Measurements from ENCODE around the gene CADPS2. TPM values are rescaled to one million over a fixed set of nuclear protein-coding genes. Genes with fewer than 3 reads are reported as not detected.

The CADPS2 gene
- total and polyA plus RNA-seq, 2 of the 8 experiments (the other 6 are each of a cell fraction or from before 2014, with no cell fraction given): 8.9 to 22.3 TPM

DNA sequence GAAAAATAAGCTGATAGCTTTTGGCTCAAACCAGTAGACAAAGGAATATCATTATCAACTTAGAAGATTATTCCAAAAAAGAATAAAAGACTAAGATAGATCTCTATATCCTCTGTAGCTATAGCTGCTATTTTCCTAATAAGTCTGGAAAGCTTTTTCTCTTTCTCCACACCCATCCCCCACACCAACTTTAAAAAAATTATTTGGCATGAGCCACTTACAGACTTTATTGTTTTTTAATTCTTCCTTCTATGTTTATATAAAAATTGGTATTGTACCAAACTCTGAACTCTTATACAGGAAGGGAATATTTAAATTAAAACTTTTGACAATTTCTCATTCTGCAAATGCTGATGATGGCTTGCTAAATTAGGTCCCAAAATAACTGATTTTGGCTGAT lies 330.0 kb downstream of the CADPS2 start:
- H2BK120ac ChIP-seq (replicated peaks; ENCODE audit: low read depth, low read length): no peak overlapping the region
- no peak overlapping the region for H2BK12ac ChIP-seq (ENCODE audit: low read depth, low read length)
- H3K79me1 ChIP-seq (ENCODE audit: low read depth, low read length): no peaks in the 10 kb centered on the region
- no peak overlapping the region for H3K14ac ChIP-seq (ENCODE audit: insufficient read length)
- no peak overlapping the region for H3K4me3 ChIP-seq (ENCODE audit: extremely low read depth in 1 of 4, insufficient read depth in 2 of 4, low read depth in 3 of 4, low read length in 4 of 4)
- no peak overlapping the region for H3K4me2 ChIP-seq (ENCODE audit: insufficient read depth in 1 of 2, low read depth in 2 of 2, low read length in 2 of 2)
- H2AFZ ChIP-seq (ENCODE audit: low read length): no peak overlapping the region
- no peak overlapping the region for H2BK20ac ChIP-seq (ENCODE audit: low read length)
- H2BK15ac ChIP-seq (ENCODE audit: low read length): no peak overlapping the region
- no peaks in the 10 kb centered on the region for H3K79me2 ChIP-seq (ENCODE audit: control insufficient read depth in 1 of 2, insufficient read depth in 2 of 2, low read length in 2 of 2)
- POLR2A ChIA-PET (ENCODE audit: partially characterized antibody): no interaction called here
- CTCF ChIA-PET (ENCODE audit: partially characterized antibody): interaction anchor here (0.9 to 1.2 kb wide), 2 partner anchors 231 to 598 kb away, joined by 3 to 5 read pairs; no protein-coding TSS in a partner anchor
- H3K36me3 ChIP-seq (ENCODE audit: control insufficient read depth in 2 of 4, insufficient read depth in 4 of 4, low read length in 3 of 4): no peaks in the 10 kb centered on the region
- no peak overlapping the region for H4K91ac ChIP-seq (replicated peaks; ENCODE audit: insufficient read length, low read length)
- no peaks in the 10 kb centered on the region for H4K20me1 ChIP-seq (replicated peaks in 1 of 2; ENCODE audit: control insufficient read depth in 1 of 2, insufficient read depth in 2 of 2, low read length in 2 of 2)
- no peak overlapping the region for H3K27ac ChIP-seq (ENCODE audit: low read depth, low read length)
- H3K9me3 ChIP-seq (ENCODE audit: insufficient read depth in 2 of 2, low read depth in 1 of 2, low read length in 1 of 2): no peaks in the 10 kb centered on the region
- DNase-seq (ENCODE audit: low read depth in 1 of 2, low spot score in 2 of 2): no peak
- no peak overlapping the region for H3K56ac ChIP-seq (replicated peaks; ENCODE audit: insufficient read length, low read depth, low read length)
- no peak overlapping the region for H4K8ac ChIP-seq (ENCODE audit: extremely low read depth, insufficient read depth, low read length)
- no peak overlapping the region for H3K18ac ChIP-seq (ENCODE audit: extremely low read depth, low read length)
- no peak overlapping the region for H3K9ac ChIP-seq (replicated peaks in 1 of 4; ENCODE audit: extremely low read depth in 1 of 4, low read depth in 3 of 4, low read length in 3 of 4)
- H3K23me2 ChIP-seq (ENCODE audit: low read depth, low read length): no peaks in the 10 kb centered on the region
- H4K5ac ChIP-seq (ENCODE audit: insufficient read length, low read depth, low read length): no peak overlapping the region
- no peak overlapping the region for H2BK5ac ChIP-seq (ENCODE audit: low read depth, low read length)
- FAIRE-seq: no peak
- H3K4ac ChIP-seq (replicated peaks; ENCODE audit: insufficient read length, low read depth, low read length): no peak overlapping the region
- no peak overlapping the region for H3K23ac ChIP-seq (ENCODE audit: insufficient read length)
- no peaks in the 10 kb centered on the region for H3K27me3 ChIP-seq (replicated peaks in 1 of 4; ENCODE audit: control insufficient read depth in 3 of 4, extremely low read depth in 1 of 4, insufficient read depth in 3 of 4, low read length in 3 of 4)
- no peak overlapping the region for H2AK5ac ChIP-seq (ENCODE audit: low read depth, low read length)
- H3K4me1 ChIP-seq (replicated peaks in 1 of 4; ENCODE audit: control insufficient read depth in 3 of 4, insufficient read depth in 4 of 4, low read length in 3 of 4): no peaks in the 10 kb centered on the region
- TF ChIP-seq NRF1 (IDR thresholded peaks at IDR 0.05; ENCODE audit: low read depth, low read length): no peak
- TF ChIP-seq POU5F1 (IDR thresholded peaks at IDR 0.05; ENCODE audit: low read depth, low read length): no peak
- TF ChIP-seq ZNF274 (IDR thresholded peaks at IDR 0.05; ENCODE audit: borderline replicate concordance, extremely low read depth, low read length): no peak
- no peak for TF ChIP-seq JUND (IDR thresholded peaks at IDR 0.05; ENCODE audit: low read length)
- TF ChIP-seq RAD21 (IDR thresholded peaks at IDR 0.05 in 1 of 2, conservative IDR thresholded peaks at IDR 0.05 in 1 of 2; ENCODE audit: low read depth in 2 of 2, low read length in 2 of 2): no peak
- TF ChIP-seq GABPA (IDR thresholded peaks at IDR 0.05; ENCODE audit: borderline replicate concordance, insufficient read depth, low read length): no peak
- TF ChIP-seq MAX (IDR thresholded peaks at IDR 0.05): no peak
- TF ChIP-seq HDAC6 (IDR thresholded peaks at IDR 0.05; ENCODE audit: low read depth, low read length): no peak
- TF ChIP-seq RXRA (IDR thresholded peaks at IDR 0.05; ENCODE audit: insufficient read depth, low read depth, low read length): no peak
- TF ChIP-seq ATF2 (IDR thresholded peaks at IDR 0.05; ENCODE audit: low read length): no peak

All from H1 (cell line).